Gastroesophageal sphincter (tissue), 3 donors: ENCODE results near the gene CDC45.

ENCODE experiments used
- CTCF ChIP-seq, 4 experiments: fragments of 200-600 bp in 2 of 4; fragments of 450-650 bp in 2 of 4; sonication (generic) in 1 of 4; IDR thresholded peaks; one replicate each; pipeline ENCODE4 v1.5.1; 2017 to 2019; ENCODE audit warnings: antibody characterized with exemption in 4 of 4, mild to moderate bottlenecking in 2 of 4, moderate library complexity in 2 of 4
- POLR2A ChIP-seq, 2 donors: fragments of 450-650 bp; IDR thresholded peaks; one replicate each; pipeline ENCODE4 v1.6.1; 2017; ENCODE audit warnings: antibody characterized with exemption in 2 of 2, mild to moderate bottlenecking in 2 of 2, moderate library complexity in 1 of 2

- TF ChIP-seq CTCF (IDR thresholded peaks at IDR 0.05) (no peak), POLR2A (IDR thresholded peaks at IDR 0.05) (no peak)
Observed at GRCh38 chr22:19490628-19491230, 11.0 kb downstream of the CDC45 start.
